IMR-90 (cell line): Measurements from ENCODE around the gene TBC1D1. TPM values are rescaled to one million over a fixed set of nuclear protein-coding genes. Genes with fewer than 3 reads are reported as not detected.

Experiments used
- ATAC-seq: fragments of 200-7000 bp; cut with Tn5 transposase; 2 replicates; pipeline ENCODE4 v1.9.1; 2020; ENCODE audit warnings: low read depth, mild to moderate bottlenecking, moderate library complexity
- BruUV-seq: library from RNA; stranded (reverse); fragments of 400-500 nt; replicated peaks from 2 replicates; lab custom pipeline; 2021; lab: Mats Ljungman, UMichigan
- CTCF ChIA-PET: fragments of 300-600 bp; formaldehyde crosslinking; extraction: SDS; loops from one replicate; lab custom pipeline; 2021; ENCODE audit warnings: antibody characterized with exemption; lab: Yijun Ruan, JAX
- POLR2A ChIA-PET: fragments of 300-600 bp; sonication (Branson Sonifier 250); formaldehyde crosslinking; loops from one replicate; lab custom pipeline; 2022; ENCODE audit warnings: antibody characterized with exemption; ENCODE audit not compliant: unreplicated experiment; lab: Charles Lee
- DNase-seq: peaks from one replicate; pipeline ENCODE4 v3.0.0; 2013
- H2AFZ ChIP-seq: replicated peaks from 2 replicates; pipeline ENCODE3; 2013; ENCODE audit warnings: low read length, mild to moderate bottlenecking; ENCODE audit not compliant: poor library complexity
- H2AK5ac ChIP-seq: 2 replicates; pipeline ENCODE4 v1.6.1; 2013; ENCODE audit warnings: low read depth, low read length, inconsistent platforms
- H2AK9ac ChIP-seq: replicated peaks from 2 replicates; pipeline ENCODE3; 2013; ENCODE audit warnings: mild to moderate bottlenecking, low read depth, low read length, moderate library complexity; ENCODE audit not compliant: poor library complexity
- H2BK120ac ChIP-seq: 2 replicates; pipeline ENCODE4 v1.6.1; 2013; ENCODE audit warnings: low read depth, low read length, inconsistent platforms
- H2BK15ac ChIP-seq: 3 replicates; pipeline ENCODE4 v1.6.1; 2013; ENCODE audit warnings: low read depth, low read length, inconsistent platforms
- H2BK20ac ChIP-seq: 2 replicates; pipeline ENCODE4 v1.6.1; 2013; ENCODE audit warnings: low read depth, mild to moderate bottlenecking, inconsistent platforms, low read length, moderate library complexity
- H2BK5ac ChIP-seq: 2 replicates; pipeline ENCODE4 v1.6.1; 2013; ENCODE audit warnings: mild to moderate bottlenecking, low read depth, low read length, inconsistent platforms; ENCODE audit not compliant: poor library complexity, severe bottlenecking
- H3K14ac ChIP-seq: replicated peaks from 2 replicates; pipeline ENCODE4 v1.6.1; 2013; ENCODE audit warnings: low read depth, low read length, inconsistent platforms
- H3K18ac ChIP-seq: 2 replicates; pipeline ENCODE4 v1.6.1; 2013; ENCODE audit warnings: low read depth, low read length, control low read depth
- H3K23ac ChIP-seq: 2 replicates; pipeline ENCODE4 v1.6.1; 2013; ENCODE audit warnings: low read depth, low read length, inconsistent platforms
- H3K27ac ChIP-seq: 2 replicates; pipeline ENCODE4 v1.5.1; 2013; ENCODE audit warnings: mild to moderate bottlenecking, control low read depth, low read length; ENCODE audit not compliant: insufficient read depth
- H3K27me3 ChIP-seq: 2 replicates; pipeline ENCODE4 v1.6.1; 2013; ENCODE audit warnings: low read length; ENCODE audit not compliant: control insufficient read depth, insufficient read depth
- H3K36me3 ChIP-seq: 2 replicates; pipeline ENCODE4 v1.6.1; 2013; ENCODE audit warnings: low read length, mixed read lengths; ENCODE audit not compliant: control insufficient read depth, insufficient read depth
- H3K4ac ChIP-seq: 2 replicates; pipeline ENCODE4 v1.6.1; 2013; ENCODE audit warnings: low read depth, low read length, inconsistent platforms
- H3K4me1 ChIP-seq: 2 replicates; pipeline ENCODE4 v1.6.1; 2013; ENCODE audit warnings: low read length, mixed read lengths; ENCODE audit not compliant: control insufficient read depth, insufficient read depth
- H3K4me2 ChIP-seq: 2 replicates; pipeline ENCODE4 v1.6.1; 2013; ENCODE audit warnings: low read depth, mild to moderate bottlenecking, control low read depth, low read length, moderate library complexity
- H3K4me3 ChIP-seq: 2 replicates; pipeline ENCODE4 v1.5.1; 2013; ENCODE audit warnings: low read depth, mild to moderate bottlenecking, control low read depth, low read length, moderate library complexity; ENCODE audit not compliant: insufficient read depth
- H3K56ac ChIP-seq: 2 replicates; pipeline ENCODE4 v1.6.1; 2013; ENCODE audit warnings: low read length, inconsistent platforms; ENCODE audit not compliant: insufficient read depth; ENCODE audit errors: extremely low read depth
- H3K79me1 ChIP-seq, 2 experiments: 2 replicates each; pipeline ENCODE4 v1.6.1; 2013; ENCODE audit warnings: low read length in 2 of 2, inconsistent platforms in 1 of 2, low read depth in 1 of 2
- H3K9ac ChIP-seq: 2 replicates; pipeline ENCODE4 v1.6.1; 2013; ENCODE audit warnings: low read depth, low read length, control low read depth
- H3K9me1 ChIP-seq: 2 replicates; pipeline ENCODE4 v1.6.1; 2013; ENCODE audit warnings: low read length, inconsistent platforms; ENCODE audit not compliant: insufficient read depth
- H3K9me3 ChIP-seq: 2 replicates; pipeline ENCODE4 v1.6.1; 2013; ENCODE audit warnings: low read length; ENCODE audit not compliant: control insufficient read depth, insufficient read depth
- H4K20me1 ChIP-seq: 2 replicates; pipeline ENCODE4 v1.6.1; 2013; ENCODE audit warnings: low read length, inconsistent platforms; ENCODE audit not compliant: insufficient read depth
- H4K5ac ChIP-seq: 2 replicates; pipeline ENCODE4 v1.6.1; 2013; ENCODE audit warnings: mild to moderate bottlenecking, low read depth, low read length, control low read depth
- H4K8ac ChIP-seq, 2 experiments: 2 replicates each; pipeline ENCODE4 v1.6.1; 2013; ENCODE audit warnings: low read depth in 2 of 2, low read length in 2 of 2, control low read depth in 1 of 2, inconsistent platforms in 1 of 2
- H4K91ac ChIP-seq: 2 replicates; pipeline ENCODE4 v1.6.1; 2013; ENCODE audit warnings: low read depth, low read length, inconsistent platforms; ENCODE audit not compliant: insufficient read depth
- BHLHE40 ChIP-seq: fragments of 150-350 bp; IDR thresholded peaks from 2 replicates; pipeline ENCODE4 v1.6.1; 2016; ENCODE audit warnings: mild to moderate bottlenecking, low read depth, low read length
- CEBPB ChIP-seq: IDR thresholded peaks from 2 replicates; pipeline ENCODE4 v1.6.1; 2012; ENCODE audit warnings: low read depth, low read length, improper control_type of control experiment
- CHD1 ChIP-seq: IDR thresholded peaks from 2 replicates; pipeline ENCODE4 v1.6.1; 2012; ENCODE audit warnings: low read depth, low read length, improper control_type of control experiment
- CTCF ChIP-seq: conservative IDR thresholded peaks from 2 replicates; pipeline ENCODE4 v1.5.1; 2012; ENCODE audit warnings: mild to moderate bottlenecking, low read depth, low read length, improper control_type of control experiment
- FOS ChIP-seq: fragments of 150-350 bp; IDR thresholded peaks from 2 replicates; pipeline ENCODE4 v1.6.1; 2016; ENCODE audit warnings: low read depth, low read length
- MAFK ChIP-seq: IDR thresholded peaks from 2 replicates; pipeline ENCODE4 v1.6.1; 2012; ENCODE audit warnings: low read depth, low read length, improper control_type of control experiment
- MAZ ChIP-seq: IDR thresholded peaks from 2 replicates; pipeline ENCODE4 v1.6.1; 2012; ENCODE audit warnings: low read depth, mild to moderate bottlenecking, low read length, improper control_type of control experiment, moderate library complexity, borderline replicate concordance
- MXI1 ChIP-seq: IDR thresholded peaks from 2 replicates; pipeline ENCODE4 v1.6.1; 2012; ENCODE audit warnings: low read depth, mild to moderate bottlenecking, low read length, moderate library complexity, borderline replicate concordance
- NFE2L2 ChIP-seq: fragments of 150-350 bp; IDR thresholded peaks from 2 replicates; pipeline ENCODE4 v1.6.1; 2016; ENCODE audit warnings: low read depth, mild to moderate bottlenecking, low read length
- POLR2A ChIP-seq: IDR thresholded peaks from 2 replicates; pipeline ENCODE4 v1.6.1; 2012; ENCODE audit warnings: mild to moderate bottlenecking, low read depth, low read length
- RAD21 ChIP-seq: IDR thresholded peaks from 2 replicates; pipeline ENCODE4 v1.6.1; 2012; ENCODE audit warnings: low read length, improper control_type of control experiment
- RCOR1 ChIP-seq: IDR thresholded peaks from 2 replicates; pipeline ENCODE4 v1.6.1; 2012; ENCODE audit warnings: mild to moderate bottlenecking, low read length, improper control_type of control experiment; ENCODE audit not compliant: insufficient replicate concordance
- RFX5 ChIP-seq: IDR thresholded peaks from 2 replicates; pipeline ENCODE4 v1.8.0; 2012; ENCODE audit warnings: low read depth, mild to moderate bottlenecking, low read length, moderate library complexity
- SMC3 ChIP-seq: fragments of 150-350 bp; IDR thresholded peaks from 2 replicates; pipeline ENCODE4 v1.6.1; 2016; ENCODE audit warnings: low read depth, mild to moderate bottlenecking, antibody characterized with exemption, low read length, moderate library complexity
- USF2 ChIP-seq: fragments of 150-350 bp; IDR thresholded peaks from 2 replicates; pipeline ENCODE4 v1.6.1; 2017; ENCODE audit warnings: mild to moderate bottlenecking, antibody characterized with exemption, low read length, low read depth
- WGBS, 2 experiments: methylation state at CpG; one replicate each; pipeline versions ENCODE4 v1.1.5 to v1.1.7; 2013; ENCODE audit warnings: missing lambda C conversion rate in 2 of 2; ENCODE audit not compliant: insufficient read length in 1 of 2; ENCODE audit errors: extremely low coverage in 2 of 2; 5-methylcytosine and 5-hydroxymethylcytosine counted together
- dilution Hi-C: fragments of 300-500 bp; cut with HindIII; formaldehyde crosslinking; loops from one replicate; pipeline ENCODE4 v1.14.3; 2018; ENCODE audit warnings: low sequenced_read_pairs; ENCODE audit not compliant: unreplicated experiment
- in situ Hi-C: fragments of 300-500 bp; cut with MboI; formaldehyde crosslinking; loops from 3 replicates; pipeline ENCODE4 v1.14.3; 2019; ENCODE audit warnings: low sequenced_read_pairs, inconsistent platforms, mixed read lengths
- intact Hi-C: fragments of 100-400 bp; cut with micrococcal nuclease; formaldehyde crosslinking; loops from 2 replicates; pipeline ENCODE4 v1.10.0; 2022
- polyA plus RNA-seq, 3 experiments: library from polyadenylated mRNA; depleted of rRNA; stranded (reverse); fragments of >200 nt; gene quantifications; 2 replicates each; pipeline ENCODE4 v1.2.3, GENCODE V29; 2012; ENCODE audit warnings: low replicate concordance in 1 of 3
- total RNA-seq: library from RNA; depleted of rRNA; stranded (reverse); fragments of >200 nt; gene quantifications from 2 replicates; pipeline ENCODE4 v1.2.3, GENCODE V29; 2012

TBC1D1 gene
- total and polyA plus RNA-seq, 2 of the 4 experiments (the other 2 are of a cell fraction) = 42.4 to 104 TPM

- H3K79me1 ChIP-seq = peaks cover 19 to 56% of the 10 kb centered on the region in 2 experiments; a peak in 3 of 4 replicates
- no peak overlapping the region for H3K4me3 ChIP-seq
- no peaks in the 10 kb centered on the region for H3K27me3 ChIP-seq
- in situ Hi-C loops (no loop called here), dilution Hi-C loops (no loop called here), intact Hi-C loops (loop anchor here (5.0 kb wide), 1 partner anchor 50 kb away; no protein-coding TSS in a partner anchor)
- H3K18ac ChIP-seq = peak overlapping the region; percentile 98
- H3K36me3 ChIP-seq = no peaks in the 10 kb centered on the region; the same call in 1 of the 2 replicates
- peak overlapping the region; percentile 84 for H2AFZ ChIP-seq
- peak overlapping the region; percentile 100 for H3K23ac ChIP-seq
- WGBS, 2 experiments = 44% methylated on average over 3 of the region's 11 CpGs; no CpG with 5 or more reads in 1 of the 2 experiments
- H3K9ac ChIP-seq = peak overlapping the region; percentile 71
- peak overlapping the region; percentile 84 for H2AK5ac ChIP-seq
- H2BK5ac ChIP-seq = peak overlapping the region; percentile 97
- H4K20me1 ChIP-seq = no peaks in the 10 kb centered on the region
- H3K27ac ChIP-seq = peak overlapping the region; percentile 94
- peak overlapping the region; percentile 47; the same call in 1 of the 2 replicates for H3K4me2 ChIP-seq
- peak overlapping the region; percentile 99 for H4K91ac ChIP-seq
- H2BK120ac ChIP-seq = peak overlapping the region; percentile 100
- H4K8ac ChIP-seq = peak overlapping the region; percentile 77 to 99
- BruUV-seq = no TSS peak
- peak overlapping the region; percentile 99 for H3K14ac ChIP-seq
- CTCF ChIA-PET = interaction anchor here (0.8 to 0.9 kb wide), 2 partner anchors 20 to 97 kb away, joined by 5 to 6 read pairs; no protein-coding TSS in a partner anchor
- peaks cover 26% of the 10 kb centered on the region for H3K9me1 ChIP-seq
- H3K56ac ChIP-seq = peak overlapping the region; percentile 96
- POLR2A ChIA-PET = interaction anchor here (0.7 kb wide), 1 partner anchor 229 kb away, joined by 4 read pairs; no protein-coding TSS in a partner anchor
- ATAC-seq = peak; percentile 88
- no peaks in the 10 kb centered on the region for H3K9me3 ChIP-seq
- H3K4me1 ChIP-seq = peaks cover 34% of the 10 kb centered on the region
- H2BK15ac ChIP-seq = peak overlapping the region; percentile 92; the same call in 2 of the 3 replicates
- peak; percentile 97 for DNase-seq
- peak overlapping the region; percentile 99 for H2BK20ac ChIP-seq
- H3K4ac ChIP-seq = peak overlapping the region; percentile 100
- H2AK9ac ChIP-seq = peak overlapping the region; percentile 87
- H4K5ac ChIP-seq = peak overlapping the region; percentile 98
- TF ChIP-seq RCOR1 (peak; percentile 45), NFE2L2 (peak; percentile 76), USF2 (no peak), MAZ (no peak), CTCF (0 out of 2 replicates have a peak, but pooled peaks have one; percentile 10), MXI1 (no peak), POLR2A (peak; percentile 46), CHD1 (no peak), SMC3 (no peak), CEBPB (no peak), BHLHE40 (no peak), MAFK (peak; percentile 60), RAD21 (peak; percentile 9; the same call in 1 of the 2 replicates), FOS (peak; percentile 47), RFX5 (no peak)
Observed at GRCh38 chr4:38082424-38083385, 191.8 kb downstream of the TBC1D1 start.
